Tibial nerve (tissue), 4 donors: ENCODE measurements around the gene IP6K3. TPM values are rescaled to one million over a fixed set of nuclear protein-coding genes. Genes with fewer than 3 reads are reported as not detected.
A peak's percentile ranks its signal among the peaks of the same experiment; 100 is the strongest.

ENCODE experiments used
- DNase-seq, 2 donors: peaks; one replicate each; pipeline ENCODE4 v3.0.0-alpha.2; 2019; ENCODE audit warnings: low spot score in 2 of 2
- H3K27ac ChIP-seq, 4 donors: fragments of 200-600 bp; sonication (generic) in 3 of 4; one replicate each; pipeline ENCODE4 v1.5.1; 2017 to 2019; ENCODE audit warnings: mild to moderate bottlenecking in 1 of 4
- H3K27me3 ChIP-seq, 2 donors: fragments of 200-600 bp; sonication (generic) in 1 of 2; one replicate each; pipeline versions ENCODE4 v1.5.1 to v1.6.0; 2017 to 2019
- H3K36me3 ChIP-seq, 3 donors: fragments of 200-600 bp; sonication (generic); one replicate each; pipeline ENCODE4 v1.5.1; 2018 to 2019
- H3K4me1 ChIP-seq, 4 donors: fragments of 200-600 bp; sonication (generic) in 3 of 4; one replicate each; pipeline ENCODE4 v1.5.1; 2017 to 2019
- H3K4me3 ChIP-seq, 4 donors: fragments of 200-600 bp; sonication (generic) in 3 of 4; one replicate each; pipeline ENCODE4 v1.5.1; 2017 to 2019; ENCODE audit warnings: mild to moderate bottlenecking in 1 of 4, moderate library complexity in 1 of 4
- H3K9me3 ChIP-seq, 4 donors: fragments of 200-600 bp; sonication (generic) in 3 of 4; one replicate each; pipeline ENCODE4 v1.5.1; 2017 to 2019
- EP300 ChIP-seq, 2 donors: sonication (generic); formaldehyde crosslinking; IDR thresholded peaks; one replicate each; pipeline ENCODE4 v1.6.1; 2017; ENCODE audit warnings: antibody characterized with exemption in 2 of 2, mild to moderate bottlenecking in 1 of 2
- POLR2A ChIP-seq, 2 donors: fragments of 450-650 bp; IDR thresholded peaks; one replicate each; pipeline ENCODE4 v1.6.1; 2017; ENCODE audit warnings: antibody characterized with exemption in 2 of 2, mild to moderate bottlenecking in 2 of 2, moderate library complexity in 2 of 2
- WGBS, 2 donors: methylation state at CpG; one replicate each; pipeline ENCODE4 v1.1.5; 2018; 5-methylcytosine and 5-hydroxymethylcytosine counted together
- total RNA-seq, 4 donors: library from RNA; depleted of rRNA; stranded (reverse); fragments of >200 nt; gene quantifications; one replicate each; pipeline ENCODE4 v1.1.0, GENCODE V29; 2016
- TF ChIP-seq, protein P1 (sequence below), 5 experiments: fragments of 200-600 bp in 3 of 5; fragments of 450-650 bp in 2 of 5; sonication (generic) in 3 of 5; IDR thresholded peaks; one replicate each; pipeline ENCODE4 v1.5.1; 2016 to 2019; ENCODE audit warnings: antibody characterized with exemption in 5 of 5, mild to moderate bottlenecking in 3 of 5, moderate library complexity in 2 of 5

Gene IP6K3
- total RNA-seq, 4 donors from 2014 or later: 0.39 to 3.0 (median 1.7) TPM

DNA sequence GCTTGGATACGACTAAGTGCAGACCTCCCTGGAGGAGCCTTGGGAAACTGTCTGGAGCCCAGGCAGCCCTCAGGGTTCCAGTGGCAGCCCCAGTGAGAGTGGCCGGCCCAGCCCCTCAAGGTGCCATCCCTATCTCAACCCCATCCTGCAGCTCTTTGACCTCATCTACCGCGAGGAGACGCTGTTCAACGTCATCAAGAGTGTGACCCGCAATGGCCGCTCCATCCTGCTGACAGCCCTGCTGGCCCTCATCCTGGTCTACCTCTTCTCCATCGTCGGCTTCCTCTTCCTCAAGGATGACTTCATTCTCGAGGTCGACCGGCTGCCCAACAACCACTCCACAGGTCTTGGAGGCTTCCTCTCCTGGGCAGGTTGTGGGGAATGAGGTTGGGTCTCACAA lies 55.9 kb downstream of the IP6K3 start:
- H3K36me3 ChIP-seq: peaks cover 5 to 100% (median 26%) of the 10 kb centered on the region in 3 donors

DNA sequence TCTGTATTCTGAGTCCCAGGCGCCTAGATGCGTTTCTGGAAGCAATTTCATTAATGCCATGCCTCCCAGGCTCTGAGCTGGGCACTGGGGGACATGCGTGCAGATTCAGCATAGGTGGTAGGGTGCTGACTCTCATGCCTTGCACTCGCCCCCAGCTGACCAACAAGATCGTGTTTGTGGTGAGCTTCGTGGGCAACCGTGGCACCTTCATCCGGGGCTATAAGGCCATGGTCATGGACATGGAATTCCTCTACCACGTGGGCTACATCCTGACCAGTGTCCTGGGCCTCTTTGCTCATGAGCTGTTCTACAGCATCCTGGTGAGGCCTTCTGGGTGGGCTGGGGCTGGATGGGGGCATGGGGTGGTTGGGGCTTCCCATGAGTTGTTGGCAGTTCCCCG lies 56.8 kb downstream of the IP6K3 start:
- Histone ChIP-seq H3K4me1 (peaks cover 0 to 45% (median 23%) of the 10 kb centered on the region in 4 donors), H3K9me3 (no peaks in the 10 kb centered on the region), H3K27me3 (no peaks in the 10 kb centered on the region), H3K36me3 (peaks cover 5 to 100% (median 32%) of the 10 kb centered on the region in 3 donors), H3K27ac (no peak overlapping the region), H3K4me3 (no peak overlapping the region)
- WGBS, 2 donors: 85% methylated on average over 9 to 10 of the region's 10 CpGs
- DNase-seq: no peak
- TF ChIP-seq, protein P1, sequence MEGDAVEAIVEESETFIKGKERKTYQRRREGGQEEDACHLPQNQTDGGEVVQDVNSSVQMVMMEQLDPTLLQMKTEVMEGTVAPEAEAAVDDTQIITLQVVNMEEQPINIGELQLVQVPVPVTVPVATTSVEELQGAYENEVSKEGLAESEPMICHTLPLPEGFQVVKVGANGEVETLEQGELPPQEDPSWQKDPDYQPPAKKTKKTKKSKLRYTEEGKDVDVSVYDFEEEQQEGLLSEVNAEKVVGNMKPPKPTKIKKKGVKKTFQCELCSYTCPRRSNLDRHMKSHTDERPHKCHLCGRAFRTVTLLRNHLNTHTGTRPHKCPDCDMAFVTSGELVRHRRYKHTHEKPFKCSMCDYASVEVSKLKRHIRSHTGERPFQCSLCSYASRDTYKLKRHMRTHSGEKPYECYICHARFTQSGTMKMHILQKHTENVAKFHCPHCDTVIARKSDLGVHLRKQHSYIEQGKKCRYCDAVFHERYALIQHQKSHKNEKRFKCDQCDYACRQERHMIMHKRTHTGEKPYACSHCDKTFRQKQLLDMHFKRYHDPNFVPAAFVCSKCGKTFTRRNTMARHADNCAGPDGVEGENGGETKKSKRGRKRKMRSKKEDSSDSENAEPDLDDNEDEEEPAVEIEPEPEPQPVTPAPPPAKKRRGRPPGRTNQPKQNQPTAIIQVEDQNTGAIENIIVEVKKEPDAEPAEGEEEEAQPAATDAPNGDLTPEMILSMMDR (IDR thresholded peaks at IDR 0.05): no peak
- no peak for TF ChIP-seq EP300 (IDR thresholded peaks at IDR 0.05)

More for the DNA sequence above, 55.9 kb downstream of the IP6K3 start:
- Histone ChIP-seq H3K9me3 (no peaks in the 10 kb centered on the region), H3K4me1 (peaks cover 0 to 54% (median 32%) of the 10 kb centered on the region in 4 donors), H3K27me3 (no peaks in the 10 kb centered on the region), H3K4me3 (no peak overlapping the region), H3K27ac (peak overlapping the region in 1 of 4 donors; percentile 43)
- TF ChIP-seq, protein P1 (IDR thresholded peaks at IDR 0.05): no peak
- TF ChIP-seq EP300 (IDR thresholded peaks at IDR 0.05): no peak
- no peak for TF ChIP-seq POLR2A (IDR thresholded peaks at IDR 0.05)
- 85 to 87% methylated on average over 13 of the region's 13 CpGs for WGBS, 2 donors
- no peak for DNase-seq

DNA sequence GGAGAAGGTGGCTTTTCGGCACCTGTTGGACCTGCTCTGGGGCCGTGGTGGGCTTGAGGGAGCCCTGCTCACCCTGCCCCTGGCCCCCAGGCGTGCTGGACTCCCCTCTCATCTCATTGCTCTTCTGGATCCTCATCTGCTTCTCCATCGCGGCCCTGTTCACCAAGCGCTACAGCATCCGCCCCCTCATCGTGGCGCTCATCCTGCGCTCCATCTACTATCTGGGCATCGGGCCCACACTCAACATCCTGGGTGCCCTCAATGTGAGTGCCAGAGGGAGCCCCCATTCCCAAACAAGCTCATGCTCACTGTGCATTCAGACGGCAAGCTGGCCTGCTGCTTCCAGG lies 57.6 kb downstream of the IP6K3 start:
- no peak for DNase-seq
- no peaks in the 10 kb centered on the region for H3K27me3 ChIP-seq
- H3K4me1 ChIP-seq: peaks cover 0 to 39% (median 17%) of the 10 kb centered on the region in 4 donors
- TF ChIP-seq, protein P1 (IDR thresholded peaks at IDR 0.05): no peak
- TF ChIP-seq EP300 (IDR thresholded peaks at IDR 0.05) (no peak), POLR2A (IDR thresholded peaks at IDR 0.05) (no peak)
- WGBS, 2 donors: 77 to 78% methylated on average over 12 of the region's 12 CpGs
- H3K9me3 ChIP-seq: no peaks in the 10 kb centered on the region
- H3K27ac ChIP-seq: no peak overlapping the region
- no peak overlapping the region for H3K4me3 ChIP-seq
- H3K36me3 ChIP-seq: peaks cover 5 to 100% (median 39%) of the 10 kb centered on the region in 3 donors

DNA sequence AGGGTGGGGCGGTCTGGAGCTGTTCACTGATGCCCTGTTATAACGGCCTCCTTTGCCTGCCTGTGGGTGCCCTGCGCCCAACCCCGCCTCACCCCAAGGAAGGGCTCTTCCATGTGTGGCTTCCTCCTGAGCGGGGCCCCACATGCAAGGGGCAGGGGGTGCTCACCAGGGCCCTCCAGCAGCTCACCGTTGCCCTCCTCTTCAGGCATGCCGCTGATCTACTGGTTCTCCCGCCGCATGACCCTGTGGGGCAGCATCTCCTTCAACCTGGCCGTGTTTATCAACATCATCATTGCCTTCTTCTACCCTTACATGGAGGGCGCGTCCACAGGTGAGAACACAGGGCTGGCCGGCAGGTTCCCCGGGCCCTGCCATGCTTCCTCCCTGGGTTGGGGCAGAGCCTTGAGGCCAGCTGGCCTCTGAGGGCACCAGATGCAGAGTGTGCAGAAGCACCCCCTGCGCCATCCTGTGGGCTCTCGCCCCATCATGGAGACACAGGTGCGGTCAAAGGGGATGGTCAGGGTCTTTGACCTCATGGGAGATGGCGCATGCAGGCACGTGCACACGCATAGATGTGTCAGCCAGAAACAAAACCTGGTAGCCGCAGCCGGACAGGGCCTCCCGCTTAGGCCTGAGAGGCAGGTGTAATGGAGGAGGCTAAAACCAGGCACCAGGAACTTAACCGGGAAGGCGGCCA lies 58.1 kb downstream of the IP6K3 start:
- 88 to 93% methylated on average over 23 to 25 of the region's 25 CpGs for WGBS, 2 donors
- DNase-seq: no peak
- Histone ChIP-seq H3K27me3 (no peaks in the 10 kb centered on the region), H3K9me3 (no peaks in the 10 kb centered on the region), H3K4me1 (peaks cover 0 to 39% (median 15%) of the 10 kb centered on the region in 4 donors), H3K36me3 (peaks cover 5 to 100% (median 37%) of the 10 kb centered on the region in 3 donors), H3K27ac (no peak overlapping the region), H3K4me3 (no peak overlapping the region)
- TF ChIP-seq, protein P1 (IDR thresholded peaks at IDR 0.05): no peak
- TF ChIP-seq EP300 (IDR thresholded peaks at IDR 0.05) (no peak), POLR2A (IDR thresholded peaks at IDR 0.05) (no peak)

DNA sequence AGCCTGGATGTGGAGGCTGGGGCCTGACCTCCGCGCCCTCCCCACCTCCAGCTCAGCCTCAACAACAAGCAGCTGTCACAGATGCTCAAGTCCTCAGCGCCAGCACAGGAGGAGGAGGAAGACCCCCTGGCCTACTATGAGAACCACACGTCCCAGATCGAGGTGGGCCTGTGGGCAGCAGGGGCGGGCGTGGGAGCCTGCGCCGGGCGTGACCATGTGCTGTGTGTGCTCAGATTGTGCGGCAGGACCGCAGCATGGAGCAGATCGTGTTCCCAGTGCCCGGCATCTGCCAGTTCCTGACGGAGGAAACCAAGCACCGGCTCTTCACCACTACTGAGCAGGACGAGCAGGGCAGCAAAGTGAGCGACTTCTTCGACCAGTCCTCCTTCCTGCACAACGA lies 58.7 kb downstream of the IP6K3 start:
- Histone ChIP-seq H3K36me3 (peaks cover 5 to 100% (median 37%) of the 10 kb centered on the region in 3 donors), H3K4me1 (peaks cover 0 to 39% (median 11%) of the 10 kb centered on the region in 4 donors), H3K27ac (peak overlapping the region in 1 of 4 donors; percentile 20), H3K4me3 (no peak overlapping the region), H3K27me3 (no peaks in the 10 kb centered on the region), H3K9me3 (no peaks in the 10 kb centered on the region)
- TF ChIP-seq POLR2A (IDR thresholded peaks at IDR 0.05): no peak
- TF ChIP-seq, protein P1 (IDR thresholded peaks at IDR 0.05): no peak
- no peak for TF ChIP-seq EP300 (IDR thresholded peaks at IDR 0.05)
- WGBS, 2 donors: 71 to 84% methylated on average over 6 to 11 of the region's 20 CpGs
- no peak for DNase-seq
